Body of pancreas (tissue), 4 donors: Measurements from ENCODE around the gene ACP7. TPM values are rescaled to one million over a fixed set of nuclear protein-coding genes. Genes with fewer than 3 reads are reported as not detected.

Experiments
- ATAC-seq: fragments of 150-250 bp; one replicate; pipeline ENCODE4 v1.9.1; 2016
- DNase-seq, 4 donors: peaks; one replicate each; pipeline ENCODE4 v3.0.0-alpha.2; 2019
- H3K27ac ChIP-seq, 4 donors: fragments of 200-600 bp; sonication (generic); 1 replicate in 3 of 4; 2 replicates in 1 of 4; pipeline versions ENCODE4 v1.5.1 to v1.6.1; 2016 to 2019; ENCODE audit warnings: mild to moderate bottlenecking in 1 of 4, mixed read lengths in 1 of 4, moderate library complexity in 1 of 4
- H3K27me3 ChIP-seq, 2 donors: fragments of 200-600 bp; sonication (generic); one replicate each; pipeline ENCODE4 v1.6.0; 2016; ENCODE audit warnings: mild to moderate bottlenecking in 1 of 2
- H3K36me3 ChIP-seq, 2 donors: fragments of 200-600 bp; sonication (generic); replicated peaks in 1 of 2; 2 replicates each; pipeline ENCODE4 v1.5.1; 2016; ENCODE audit warnings: low read depth in 2 of 2; ENCODE audit not compliant: insufficient read depth in 1 of 2
- H3K4me1 ChIP-seq: fragments of 200-600 bp; sonication (generic); one replicate; pipeline ENCODE4 v1.6.0; 2016
- H3K4me3 ChIP-seq, 2 donors: fragments of 200-600 bp; sonication (generic); 1 replicate in 1 of 2; 2 replicates in 1 of 2; pipeline ENCODE4 v1.5.1; 2016 to 2019
- H3K9me3 ChIP-seq, 3 donors: fragments of 200-600 bp; sonication (generic); 1 replicate in 2 of 3; 2 replicates in 1 of 3; pipeline ENCODE4 v1.5.1; 2016
- CTCF ChIP-seq, 7 experiments: fragments of 450-650 bp in 4 of 7; fragments of 200-600 bp in 3 of 7; sonication (generic) in 3 of 7; IDR thresholded peaks; one replicate each; pipeline ENCODE4 v1.5.1; 2016 to 2019; ENCODE audit warnings: antibody characterized with exemption in 7 of 7
- POLR2A ChIP-seq, 3 donors: fragments of 450-650 bp; IDR thresholded peaks; one replicate each; pipeline ENCODE4 v1.6.1; 2016; ENCODE audit warnings: antibody characterized with exemption in 3 of 3, mild to moderate bottlenecking in 2 of 3
- WGBS, 2 donors: methylation state at CpG; one replicate each; pipeline ENCODE4 v1.1.5; 2017; 5-methylcytosine and 5-hydroxymethylcytosine counted together
- intact Hi-C: fragments of 100-400 bp; cut with DNase I; formaldehyde crosslinking; loops from one replicate; pipeline ENCODE4 v1.15.1; 2023
- total RNA-seq, 2 donors: library from RNA; depleted of rRNA; stranded (reverse); fragments of >200 nt; gene quantifications; one replicate each; pipeline ENCODE4 v1.1.0, GENCODE V29; 2016

The ACP7 gene
- total RNA-seq, 2 donors from 2014 or later: not detected

- intact Hi-C loops: no loop called here
- no peaks in the 10 kb centered on the region for H3K27me3 ChIP-seq
- H3K36me3 ChIP-seq: no peaks in the 10 kb centered on the region
- TF ChIP-seq CTCF (IDR thresholded peaks at IDR 0.05) (no peak), POLR2A (IDR thresholded peaks at IDR 0.05) (no peak)
- ATAC-seq: no peak
- 3 to 38% methylated on average over 6 to 22 of the region's 24 CpGs for WGBS, 2 donors
- peaks cover 69% of the 10 kb centered on the region for H3K4me1 ChIP-seq
- peak overlapping the region; percentile 68 to 87 (median 81) for H3K27ac ChIP-seq
- peak; percentile 36 to 76 (median 51) for DNase-seq
- H3K9me3 ChIP-seq: no peaks in the 10 kb centered on the region
- H3K4me3 ChIP-seq: no peak overlapping the region
Measured at GRCh38 chr19:39156326-39157230, 72.4 kb downstream of the ACP7 start.

GRCh38 chr19:39157275-39157996 lies 73.3 kb downstream of the ACP7 start:
- WGBS, 2 donors: 69 to 77% methylated on average over 15 to 23 of the region's 23 CpGs
- Histone ChIP-seq H3K27ac (peak overlapping the region in 2 of 4 donors; percentile 31 to 68), H3K9me3 (no peaks in the 10 kb centered on the region), H3K27me3 (no peaks in the 10 kb centered on the region), H3K4me1 (peaks cover 75% of the 10 kb centered on the region), H3K36me3 (no peaks in the 10 kb centered on the region), H3K4me3 (no peak overlapping the region)
- TF ChIP-seq CTCF (IDR thresholded peaks at IDR 0.05) (no peak), POLR2A (IDR thresholded peaks at IDR 0.05) (no peak)
- no peak for ATAC-seq
- no peak for DNase-seq
- intact Hi-C loops: no loop called here

GRCh38 chr19:39157997-39158389 lies 73.8 kb downstream of the ACP7 start:
- DNase-seq (no peak), ATAC-seq (no peak)
- Histone ChIP-seq H3K4me1 (peaks cover 81% of the 10 kb centered on the region), H3K36me3 (no peaks in the 10 kb centered on the region), H3K4me3 (no peak overlapping the region), H3K27ac (no peak overlapping the region), H3K9me3 (no peaks in the 10 kb centered on the region), H3K27me3 (no peaks in the 10 kb centered on the region)
- WGBS, 2 donors: 87 to 90% methylated on average over 13 to 15 of the region's 15 CpGs
- TF ChIP-seq POLR2A (IDR thresholded peaks at IDR 0.05) (no peak), CTCF (IDR thresholded peaks at IDR 0.05) (no peak)
- intact Hi-C loops: no loop called here

GRCh38 chr19:39158646-39159260 lies 74.6 kb downstream of the ACP7 start:
- Histone ChIP-seq H3K4me3 (no peak overlapping the region), H3K9me3 (no peaks in the 10 kb centered on the region), H3K27ac (no peak overlapping the region), H3K27me3 (no peaks in the 10 kb centered on the region), H3K36me3 (no peaks in the 10 kb centered on the region), H3K4me1 (peaks cover 86% of the 10 kb centered on the region)
- no peak for DNase-seq
- ATAC-seq: no peak
- intact Hi-C loops: no loop called here
- WGBS, 2 donors: 59 to 76% methylated on average over 7 to 11 of the region's 12 CpGs
- TF ChIP-seq POLR2A (IDR thresholded peaks at IDR 0.05) (no peak), CTCF (IDR thresholded peaks at IDR 0.05) (no peak)
